ENCODE results near the gene SMAD5.

- TF ChIP-seq, protein P1, sequence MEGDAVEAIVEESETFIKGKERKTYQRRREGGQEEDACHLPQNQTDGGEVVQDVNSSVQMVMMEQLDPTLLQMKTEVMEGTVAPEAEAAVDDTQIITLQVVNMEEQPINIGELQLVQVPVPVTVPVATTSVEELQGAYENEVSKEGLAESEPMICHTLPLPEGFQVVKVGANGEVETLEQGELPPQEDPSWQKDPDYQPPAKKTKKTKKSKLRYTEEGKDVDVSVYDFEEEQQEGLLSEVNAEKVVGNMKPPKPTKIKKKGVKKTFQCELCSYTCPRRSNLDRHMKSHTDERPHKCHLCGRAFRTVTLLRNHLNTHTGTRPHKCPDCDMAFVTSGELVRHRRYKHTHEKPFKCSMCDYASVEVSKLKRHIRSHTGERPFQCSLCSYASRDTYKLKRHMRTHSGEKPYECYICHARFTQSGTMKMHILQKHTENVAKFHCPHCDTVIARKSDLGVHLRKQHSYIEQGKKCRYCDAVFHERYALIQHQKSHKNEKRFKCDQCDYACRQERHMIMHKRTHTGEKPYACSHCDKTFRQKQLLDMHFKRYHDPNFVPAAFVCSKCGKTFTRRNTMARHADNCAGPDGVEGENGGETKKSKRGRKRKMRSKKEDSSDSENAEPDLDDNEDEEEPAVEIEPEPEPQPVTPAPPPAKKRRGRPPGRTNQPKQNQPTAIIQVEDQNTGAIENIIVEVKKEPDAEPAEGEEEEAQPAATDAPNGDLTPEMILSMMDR (IDR thresholded peaks at IDR 0.05): no peak
- no peak for TF ChIP-seq POLR2A (IDR thresholded peaks at IDR 0.05)
- TF ChIP-seq POLR2AphosphoS5 (IDR thresholded peaks at IDR 0.05): no peak
- TF ChIP-seq EP300 (IDR thresholded peaks at IDR 0.05): no peak
Observed at GRCh38 chr5:136143763-136144162, 11.1 kb downstream of the SMAD5 start.

Data from gastroesophageal sphincter (tissue), 3 donors.